GM12892 (cell line): ENCODE data around the gene TEAD3.

Source experiments
- POLR2AphosphoS5 ChIP-seq: IDR thresholded peaks from 2 replicates; pipeline ENCODE4 v1.6.1; 2011; ENCODE audit warnings: low read depth, low read length, control low read depth
- TAF1 ChIP-seq: IDR thresholded peaks from 2 replicates; pipeline ENCODE4 v1.6.1; 2011; ENCODE audit warnings: low read depth, mild to moderate bottlenecking, control low read depth, low read length, borderline replicate concordance

GRCh38 chr6:35506536-35506935, 9.7 kb upstream of the TEAD3 start:
- TF ChIP-seq POLR2AphosphoS5 (no peak), TAF1 (no peak)
